ENCODE measurements around the gene RBM33. TPM values are rescaled to one million over a fixed set of nuclear protein-coding genes. Genes with fewer than 3 reads are reported as not detected.

Gene RBM33
- polyA plus RNA-seq, 1 donor = 44.2 TPM

- no peak for DNase-seq
These were observed 122.8 kb downstream of the RBM33 start for GRCh38 chr7:155766966-155767916.

- no peak for DNase-seq
These were observed 125.2 kb downstream of the RBM33 start for GRCh38 chr7:155769701-155770100.

- DNase-seq = no peak
These were observed 125.8 kb downstream of the RBM33 start for GRCh38 chr7:155770241-155770640.

- no peak for DNase-seq
These were observed 129.1 kb downstream of the RBM33 start for GRCh38 chr7:155773531-155773930.

DNA sequence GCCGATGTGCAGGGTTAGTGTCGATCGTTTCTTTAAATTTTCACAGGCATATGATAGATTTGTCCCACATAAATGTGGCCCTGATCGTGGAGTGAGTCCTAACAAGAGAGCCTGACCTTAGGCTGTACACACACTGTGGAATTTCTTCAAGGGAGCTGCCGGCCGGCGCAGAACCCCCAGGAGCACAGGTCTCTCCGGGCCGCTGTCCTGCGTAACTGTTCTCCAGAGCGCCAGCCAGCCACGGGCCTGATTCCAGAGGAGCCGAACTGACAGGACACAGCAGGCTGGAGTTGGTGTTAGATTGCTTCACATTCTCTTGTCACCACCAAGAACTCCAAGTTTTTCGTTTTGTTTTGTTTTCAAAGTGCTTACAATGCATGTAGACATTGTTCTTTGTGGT lies 130.5 kb downstream of the RBM33 start:
- no peak for DNase-seq

GRCh38 chr7:155775691-155776090 lies 131.2 kb downstream of the RBM33 start:
- DNase-seq = no peak

DNA sequence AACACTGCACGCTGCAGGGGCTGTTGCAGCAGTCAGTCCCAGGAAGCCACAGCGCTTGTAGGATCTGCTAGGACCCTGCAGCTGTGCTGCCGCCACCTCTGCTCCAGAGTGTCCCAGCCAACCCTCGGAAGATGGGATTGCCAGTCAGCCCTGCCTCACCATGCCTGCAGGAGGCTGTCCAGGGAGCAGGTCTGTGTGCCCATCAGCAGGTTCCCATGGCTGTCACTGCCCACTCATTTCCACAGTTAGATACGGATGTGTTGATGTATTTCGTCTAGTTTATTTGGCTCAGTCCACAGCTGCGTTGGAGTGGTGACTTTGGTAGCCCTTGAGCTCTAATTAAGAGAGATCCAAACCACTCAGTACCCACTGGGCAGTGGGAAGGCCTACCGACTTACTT lies 132.1 kb downstream of the RBM33 start:
- DNase-seq = no peak

DNA sequence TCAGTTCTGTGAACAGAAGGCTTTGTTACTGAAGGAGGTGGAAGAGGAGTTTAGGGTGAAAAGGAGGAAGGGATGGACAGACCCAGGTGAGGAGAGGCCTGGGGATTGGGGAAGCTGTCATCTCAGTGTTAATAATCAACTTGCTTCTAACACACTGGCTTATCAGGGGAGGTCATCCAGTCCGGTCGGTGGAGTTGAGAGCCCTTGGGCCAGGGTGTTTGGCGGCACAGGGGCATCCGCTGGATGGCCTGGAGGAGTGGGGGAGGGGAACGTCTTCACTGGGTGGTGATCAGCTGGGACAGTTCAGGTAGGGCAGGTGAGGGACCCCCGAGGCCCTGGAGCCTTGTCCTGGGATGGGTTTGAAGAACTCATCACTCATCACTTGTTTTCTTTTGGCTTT lies 133.9 kb downstream of the RBM33 start:
- DNase-seq = no peak

- no peak for DNase-seq
These were observed 136.4 kb downstream of the RBM33 start for GRCh38 chr7:155780884-155781283.

- no peak for DNase-seq
These were observed 137.0 kb downstream of the RBM33 start for GRCh38 chr7:155781433-155781832.

GRCh38 chr7:155782466-155782865 lies 138.0 kb downstream of the RBM33 start:
- no peak for DNase-seq

DNA sequence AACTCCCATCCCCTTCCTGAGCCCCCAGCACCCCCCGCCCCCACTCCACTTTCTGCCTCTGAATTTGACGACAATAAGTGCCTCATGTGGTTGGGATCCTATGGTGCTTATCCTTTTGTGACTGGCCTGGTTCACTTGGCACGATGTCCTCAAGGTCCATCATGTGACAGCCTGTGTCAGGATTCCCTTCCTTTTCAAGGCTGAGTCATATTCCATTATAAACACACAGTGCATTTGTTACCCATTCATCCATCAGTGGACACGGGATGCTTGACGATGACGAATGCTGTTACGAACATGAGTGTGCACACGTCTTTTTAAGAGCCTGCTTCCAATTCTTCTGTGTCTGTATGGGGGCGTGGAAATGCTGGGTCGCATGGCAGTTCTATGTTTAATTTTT lies 141.1 kb downstream of the RBM33 start:
- DNase-seq = no peak

DNA sequence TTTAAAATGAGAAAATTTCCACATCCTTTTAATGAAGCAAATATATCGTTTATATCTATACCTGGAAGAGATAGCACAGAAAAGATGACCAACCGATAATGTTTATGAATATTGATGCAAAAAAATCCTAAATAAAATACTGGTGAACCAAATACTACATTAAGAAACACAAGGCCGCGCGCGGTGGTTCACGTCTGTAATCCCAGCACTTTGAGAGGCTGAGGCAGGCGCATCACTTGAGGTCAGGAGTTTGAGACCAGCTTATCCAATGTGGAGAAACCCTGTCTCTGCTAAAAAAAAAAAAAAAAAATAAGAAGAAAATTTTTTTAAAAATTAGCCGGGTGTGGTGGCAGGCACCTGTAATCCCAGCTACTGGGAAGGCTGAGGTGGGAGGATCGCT lies 142.0 kb downstream of the RBM33 start:
- DNase-seq = no peak

DNA sequence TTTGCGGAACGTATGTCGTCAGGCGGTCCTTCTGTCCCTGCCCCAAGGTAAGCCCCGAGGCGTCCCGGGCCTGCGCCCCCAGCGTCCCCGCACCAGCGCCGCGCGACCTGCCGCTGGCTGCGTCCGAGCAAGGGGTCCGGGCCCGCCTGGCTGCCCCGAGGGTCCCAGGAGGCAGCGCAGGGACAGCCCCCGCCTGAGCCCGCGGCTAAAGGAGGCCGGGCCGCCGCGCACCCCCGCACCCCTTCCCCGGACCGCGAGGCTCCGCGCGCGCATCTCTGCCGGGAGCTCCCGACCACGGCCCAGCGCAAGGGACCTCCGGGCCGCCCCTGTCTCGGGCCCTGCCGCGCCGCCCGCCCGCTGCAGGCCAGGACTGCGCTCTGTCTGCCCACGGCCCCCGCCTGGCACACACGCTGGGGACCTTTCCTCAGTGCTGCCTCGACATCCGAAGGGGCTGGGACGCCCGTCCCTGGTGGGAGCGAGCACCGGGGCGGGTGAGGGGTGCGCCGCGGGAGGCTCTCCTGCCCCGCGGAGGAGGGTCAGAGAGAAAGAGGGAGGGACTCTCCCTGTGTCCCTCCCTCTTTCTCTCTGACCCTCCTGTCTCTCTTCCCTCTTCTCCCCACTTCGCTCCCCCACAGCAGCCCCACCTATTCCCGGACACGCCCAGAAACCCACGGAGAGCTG lies 142.8 kb downstream of the RBM33 start:
- DNase-seq = no peak

GRCh38 chr7:155788616-155789000 lies 144.1 kb downstream of the RBM33 start:
- no peak for DNase-seq

DNA sequence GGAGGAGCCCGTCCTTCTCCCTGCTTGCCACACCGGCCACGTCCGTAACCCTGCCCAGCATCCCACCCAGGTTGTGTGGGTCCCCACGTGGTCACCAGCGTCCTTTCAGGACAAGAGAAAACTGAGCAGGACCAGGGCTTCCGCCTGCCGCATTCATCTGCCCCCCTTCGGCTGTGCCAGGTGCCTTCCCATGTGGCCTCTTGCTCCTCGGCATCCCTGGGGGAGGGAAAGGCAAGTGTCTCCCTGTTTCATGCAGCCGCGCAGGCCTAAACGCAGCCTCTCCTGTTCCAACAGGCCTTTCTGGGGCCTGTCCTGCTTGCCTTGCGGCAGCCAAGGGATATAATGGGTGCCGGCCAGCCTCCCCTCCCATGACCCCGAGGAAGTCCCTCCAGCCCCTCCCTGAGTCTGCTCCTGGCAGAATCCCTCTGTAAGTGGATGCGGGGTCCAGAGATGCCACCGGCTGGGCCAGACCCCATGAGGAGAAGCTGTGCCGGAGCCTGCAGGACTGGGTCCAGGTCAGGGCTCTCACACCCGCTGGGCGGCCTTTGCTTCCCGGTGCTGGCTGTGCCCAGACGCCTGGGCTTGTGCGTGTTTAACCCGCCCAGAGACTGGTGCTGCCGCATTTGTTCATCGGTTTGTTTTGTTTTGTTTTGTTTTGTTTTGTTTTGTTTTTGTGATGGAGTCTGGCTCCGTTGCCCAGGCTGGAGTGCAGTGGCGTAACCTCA lies 144.7 kb downstream of the RBM33 start:
- DNase-seq = no peak

GRCh38 chr7:155790666-155791065 lies 146.2 kb downstream of the RBM33 start:
- DNase-seq = no peak

DNA sequence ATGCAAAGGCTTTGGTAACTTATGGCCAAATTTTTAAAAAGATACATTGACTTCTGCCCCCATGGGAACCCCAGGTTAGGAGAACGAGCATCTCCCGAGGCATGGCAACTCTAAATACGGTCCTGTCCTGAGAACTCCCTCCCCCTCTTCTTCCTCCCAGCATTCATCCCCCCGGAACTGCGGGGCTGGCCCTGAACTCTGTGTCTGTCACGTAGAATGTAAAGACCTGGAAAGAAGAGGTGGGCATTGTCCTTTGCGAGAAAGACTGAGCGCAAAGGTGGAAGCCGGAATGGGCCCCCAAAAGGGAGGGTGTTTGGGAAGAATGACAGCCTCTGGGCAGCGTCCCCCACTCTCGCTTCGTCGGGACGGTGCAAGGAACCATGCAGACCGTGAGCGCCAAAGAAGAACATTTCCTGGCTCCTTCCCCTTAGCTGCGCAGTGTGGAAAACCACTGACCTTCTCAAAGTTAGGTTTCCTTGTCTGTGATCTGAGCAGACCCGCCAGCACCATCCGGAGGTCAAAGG lies 146.8 kb downstream of the RBM33 start:
- DNase-seq = no peak

GRCh38 chr7:155791836-155792235 lies 147.4 kb downstream of the RBM33 start:
- DNase-seq = no peak

- DNase-seq = no peak
These were observed 148.0 kb downstream of the RBM33 start for GRCh38 chr7:155792315-155792960.

GRCh38 chr7:155792999-155793560 lies 148.6 kb downstream of the RBM33 start:
- DNase-seq = no peak

GRCh38 chr7:155793720-155794119 lies 149.3 kb downstream of the RBM33 start:
- no peak for DNase-seq

All from left kidney (tissue), 2 donors.